HT-29 (cell line): Measurements from ENCODE around the gene MRPL9. TPM values are rescaled to one million over a fixed set of nuclear protein-coding genes. Genes with fewer than 3 reads are reported as not detected.

ENCODE experiments used
- DNase-seq: peaks from one replicate; pipeline ENCODE4 v3.0.0-alpha.2; 2015; ENCODE audit warnings: low spot score
- small RNA-seq: library from RNA; depleted of rRNA; stranded (forward); fragments of <200 nt; gene quantifications from one replicate; pipeline ENCODE3, GENCODE V24; 2014
- total RNA-seq: library from RNA; depleted of rRNA; stranded (reverse); fragments of >200 nt; shearing (Covaris generic); gene quantifications from 2 replicates; pipeline ENCODE4 v1.2.3, GENCODE V29; 2014; rRNA removed

The MRPL9 gene
- total RNA-seq, 1 experiment from 2014 or later, result 122 TPM

DNA sequence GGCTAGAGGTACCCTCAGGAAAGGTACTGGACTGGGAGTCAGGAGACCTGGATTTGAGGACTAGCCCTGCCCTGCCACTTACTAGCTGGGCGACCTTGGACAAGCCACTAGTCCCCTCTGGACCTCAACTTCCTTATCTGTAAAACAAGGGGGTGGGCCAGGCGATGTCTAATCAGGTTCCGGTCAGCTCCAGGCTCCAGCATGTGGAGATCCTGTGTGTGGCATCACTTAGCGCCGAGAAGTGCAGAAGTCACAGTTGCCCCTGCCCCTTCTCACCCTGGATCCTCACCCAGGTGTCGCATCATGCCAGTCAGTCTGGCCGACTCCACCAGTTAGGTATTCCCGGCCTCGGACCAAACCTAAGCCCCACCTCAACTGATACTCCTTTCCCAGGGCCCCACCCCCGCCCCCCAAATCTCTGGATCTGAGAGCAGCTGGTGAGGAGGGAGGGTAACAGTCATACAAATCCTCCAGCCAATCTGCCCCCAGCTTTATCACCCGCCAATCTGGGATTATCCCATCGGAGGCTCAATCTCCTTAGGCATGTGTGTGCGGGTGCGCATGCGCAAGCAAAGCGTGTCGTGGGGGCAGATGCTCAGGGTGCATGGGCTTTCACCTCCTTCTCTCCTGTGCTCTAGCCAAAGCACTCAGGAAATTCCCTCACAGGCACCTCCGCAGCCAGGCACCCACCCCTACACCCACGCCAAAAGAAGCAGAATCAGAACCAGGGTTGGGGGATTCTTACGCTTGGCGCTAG lies 52.1 kb downstream of the MRPL9 start:
- no peak for DNase-seq

DNA sequence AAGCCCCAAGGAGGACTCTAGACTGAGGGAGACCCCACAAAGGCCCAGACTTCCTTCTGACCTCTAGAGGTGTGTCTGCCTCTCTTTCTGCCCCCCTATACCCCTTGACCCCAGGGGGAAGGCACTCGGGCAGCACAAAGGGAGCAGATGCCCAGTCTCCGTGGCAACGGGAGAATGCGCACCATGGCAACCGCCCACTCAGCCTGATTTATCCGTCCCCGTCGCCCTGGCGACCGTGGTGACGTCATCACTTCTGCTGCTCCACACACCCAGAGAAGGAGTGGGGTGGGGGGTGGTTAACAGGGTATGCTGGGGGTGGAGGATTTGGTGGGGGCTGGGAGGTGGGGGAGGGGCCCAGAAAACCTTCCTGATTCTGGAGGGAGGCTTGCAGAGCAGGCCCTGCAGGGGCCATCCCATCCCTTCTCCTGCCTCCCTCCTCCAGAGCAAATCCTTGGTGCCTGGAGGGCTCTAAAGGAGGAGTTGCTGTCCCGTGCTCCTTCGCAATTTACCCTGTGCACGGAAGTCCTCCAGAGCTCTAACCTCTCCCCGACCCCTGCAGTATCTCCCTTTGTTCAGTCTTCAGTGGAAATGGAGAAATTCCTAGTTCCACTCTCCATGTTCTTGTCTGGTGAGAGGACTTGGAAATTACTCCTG lies 53.0 kb downstream of the MRPL9 start:
- DNase-seq, result no peak

Small RNA genes lying within 50 kb of the gene (small RNA-seq; reads per million reads assigned to genes)
- gene RNU6-662P, result not detected

Other genes with a start within 250 kb of the MRPL9 start
- gene TUFT1, start 223.2 kb downstream of the MRPL9 start, total RNA-seq, result 30.5 and 36.9 TPM in 2 replicates
- 13.3 and 13.9 TPM in 2 replicates for gene SNX27, start 151.4 kb downstream of the MRPL9 start, total RNA-seq
- gene CELF3, start 46.7 kb downstream of the MRPL9 start, total RNA-seq, result 0.08 and 0.97 TPM in 2 replicates
- not detected in 2 replicates for gene RIIAD1, start 42.0 kb downstream of the MRPL9 start, total RNA-seq
- gene TDRKH, start 27.0 kb upstream of the MRPL9 start, total RNA-seq, result 6.8 and 9.3 TPM in 2 replicates
- gene LINGO4, start 41.9 kb upstream of the MRPL9 start, total RNA-seq, result not detected in 2 replicates
- 0.33 and 1.1 TPM in 2 replicates for gene RORC, start 68.3 kb upstream of the MRPL9 start, total RNA-seq
- 3.5 and 5.2 TPM in 2 replicates for gene C2CD4D, start 76.3 kb upstream of the MRPL9 start, total RNA-seq
- not detected in 2 replicates for gene THEM5, start 90.2 kb upstream of the MRPL9 start, total RNA-seq
- gene THEM4, start 146.0 kb upstream of the MRPL9 start, total RNA-seq, result 12.2 and 14.8 TPM in 2 replicates
- gene S100A10, start 230.4 kb upstream of the MRPL9 start, total RNA-seq, result 279 and 305 TPM in 2 replicates